Cerebellar cortex (tissue), 1 donor: ENCODE data around the gene BBS10.
"Not testable (repeated sequence)": the region's sequence is repeated elsewhere in the genome, so short reads cannot be mapped to it uniquely, and the experiment has no call there.

Source experiments
- DNase-seq: peaks from one replicate; pipeline ENCODE4 v3.0.0-alpha.2; 2015; ENCODE audit warnings: low spot score

The BBS10 gene

GRCh38 chr12:76348079-76348901 is at the start of gene BBS10:
Gene BBS10 (minus strand): TSS chr12:76348415. CDS start chr12:76348358, 57 bp downstream.
- DNase-seq, result peak; percentile 95

GRCh38 chr12:76391461-76391860 is 43.2 kb upstream of the BBS10 start:
- no peak for DNase-seq

GRCh38 chr12:76387614-76388013 is 39.4 kb upstream of the BBS10 start:
- no peak for DNase-seq

GRCh38 chr12:76384560-76384959 is 36.3 kb upstream of the BBS10 start:
- DNase-seq, result no peak

GRCh38 chr12:76383988-76384387 is 35.8 kb upstream of the BBS10 start:
- no peak for DNase-seq

- DNase-seq, result no peak
Measured at GRCh38 chr12:76379261-76379660, 31.0 kb upstream of the BBS10 start.

- DNase-seq, result not testable (repeated sequence)
Measured at GRCh38 chr12:76376876-76377275, 28.7 kb upstream of the BBS10 start.

GRCh38 chr12:76375939-76376338 is 27.7 kb upstream of the BBS10 start:
- DNase-seq, result no peak

GRCh38 chr12:76375470-76375869 is 27.3 kb upstream of the BBS10 start:
- DNase-seq, result no peak

GRCh38 chr12:76374386-76375020 is 26.3 kb upstream of the BBS10 start:
- no peak for DNase-seq

- no peak for DNase-seq
Measured at GRCh38 chr12:76368230-76368629, 20.0 kb upstream of the BBS10 start.

GRCh38 chr12:76366163-76366562 is 17.9 kb upstream of the BBS10 start:
- DNase-seq, result no peak

GRCh38 chr12:76364131-76364530 is 15.9 kb upstream of the BBS10 start:
- not testable (repeated sequence) for DNase-seq

GRCh38 chr12:76360316-76360715 is 12.1 kb upstream of the BBS10 start:
- DNase-seq, result no peak

GRCh38 chr12:76356071-76356470 is 7.9 kb upstream of the BBS10 start:
- DNase-seq, result no peak

- DNase-seq, result peak; percentile 59
Measured at GRCh38 chr12:76346798-76347420, 1.3 kb downstream of the BBS10 start.

- no peak for DNase-seq
Measured at GRCh38 chr12:76346236-76346635, 2.0 kb downstream of the BBS10 start.

GRCh38 chr12:76345569-76345968 is 2.6 kb downstream of the BBS10 start:
- no peak for DNase-seq

- no peak for DNase-seq
Measured at GRCh38 chr12:76341436-76342030, 6.7 kb downstream of the BBS10 start.

GRCh38 chr12:76340680-76341435 is 7.4 kb downstream of the BBS10 start:
- no peak for DNase-seq

GRCh38 chr12:76337583-76337982 is 10.6 kb downstream of the BBS10 start:
- no peak for DNase-seq

- DNase-seq, result no peak
Measured at GRCh38 chr12:76332606-76333005, 15.6 kb downstream of the BBS10 start.
